Measurements from ENCODE around the gene MARCHF10. TPM values are rescaled to one million over a fixed set of nuclear protein-coding genes. Genes with fewer than 3 reads are reported as not detected.
"Not testable (repeated sequence)": the region's sequence is repeated elsewhere in the genome, so short reads cannot be mapped to it uniquely, and the experiment has no call there.

Gene MARCHF10
- total RNA-seq, 1 donor from 2014 or later, result not detected

GRCh38 chr17:62852195-62852594 lies 44.1 kb upstream of the MARCHF10 start:
- intact Hi-C loops (cut with DNase I), result no loop called here
- Histone ChIP-seq H3K27me3 (no peaks in the 10 kb centered on the region), H3K9me3 (no peaks in the 10 kb centered on the region), H3K27ac (no peak overlapping the region), H3K36me3 (no peaks in the 10 kb centered on the region), H3K4me1 (no peaks in the 10 kb centered on the region), H3K4me3 (no peak overlapping the region)
- TF ChIP-seq CTCF (IDR thresholded peaks at IDR 0.05), result no peak
- no peak for ATAC-seq
- DNase-seq, result no peak

GRCh38 chr17:62849591-62850415 lies 41.7 kb upstream of the MARCHF10 start:
- H3K4me3 ChIP-seq; intact Hi-C loops (cut with DNase I); H3K9me3 ChIP-seq; H3K27ac ChIP-seq; H3K4me1 ChIP-seq; H3K36me3 ChIP-seq; ATAC-seq; DNase-seq; H3K27me3 ChIP-seq: not testable (repeated sequence)

GRCh38 chr17:62848334-62848733 lies 40.2 kb upstream of the MARCHF10 start:
- H3K4me3 ChIP-seq, result no peak overlapping the region
- ATAC-seq, result no peak
- intact Hi-C loops (cut with DNase I), result no loop called here
- H3K9me3 ChIP-seq, result no peaks in the 10 kb centered on the region
- no peak overlapping the region for H3K27ac ChIP-seq
- no peak for TF ChIP-seq CTCF (IDR thresholded peaks at IDR 0.05)
- DNase-seq, result no peak
- no peaks in the 10 kb centered on the region for H3K36me3 ChIP-seq
- no peaks in the 10 kb centered on the region for H3K27me3 ChIP-seq
- no peaks in the 10 kb centered on the region for H3K4me1 ChIP-seq

- Histone ChIP-seq H3K4me3 (no peak overlapping the region), H3K4me1 (no peaks in the 10 kb centered on the region), H3K36me3 (no peaks in the 10 kb centered on the region), H3K27ac (no peak overlapping the region), H3K9me3 (no peaks in the 10 kb centered on the region), H3K27me3 (no peaks in the 10 kb centered on the region)
- no peak for ATAC-seq
- intact Hi-C loops (cut with DNase I), result no loop called here
- no peak for TF ChIP-seq CTCF (IDR thresholded peaks at IDR 0.05)
- DNase-seq, result no peak
Measured at GRCh38 chr17:62847426-62847825, 39.3 kb upstream of the MARCHF10 start.

GRCh38 chr17:62840871-62841270 lies 32.8 kb upstream of the MARCHF10 start:
- no peak for TF ChIP-seq CTCF (IDR thresholded peaks at IDR 0.05)
- DNase-seq, result no peak
- Histone ChIP-seq H3K4me1 (no peaks in the 10 kb centered on the region), H3K9me3 (no peaks in the 10 kb centered on the region), H3K27me3 (no peaks in the 10 kb centered on the region), H3K27ac (no peak overlapping the region), H3K36me3 (no peaks in the 10 kb centered on the region), H3K4me3 (no peak overlapping the region)
- intact Hi-C loops (cut with DNase I), result no loop called here
- no peak for ATAC-seq

GRCh38 chr17:62833816-62834215 lies 25.7 kb upstream of the MARCHF10 start:
- H3K4me1 ChIP-seq; H3K36me3 ChIP-seq; DNase-seq; ATAC-seq; H3K27me3 ChIP-seq; H3K4me3 ChIP-seq; H3K27ac ChIP-seq; intact Hi-C loops (cut with DNase I); H3K9me3 ChIP-seq: not testable (repeated sequence)
